IPS DF 6.9 (cell line): Measurements from ENCODE around the gene TDRKH.
"Not testable (repeated sequence)": the region's sequence is repeated elsewhere in the genome, so short reads cannot be mapped to it uniquely, and the experiment has no call there.

Experiments
- DNase-seq: peaks from one replicate; pipeline ENCODE4 v3.0.0-alpha.2; 2013; ENCODE audit warnings: low read depth, low spot score
- H3K27ac ChIP-seq: one replicate; pipeline ENCODE4 v1.5.1; 2013; ENCODE audit warnings: low read length, control low read depth
- H3K27me3 ChIP-seq: 2 replicates; pipeline ENCODE4 v1.6.1; 2013; ENCODE audit warnings: mild to moderate bottlenecking, low read length; ENCODE audit not compliant: control insufficient read depth, insufficient read depth
- H3K36me3 ChIP-seq: 2 replicates; pipeline ENCODE4 v1.6.1; 2013; ENCODE audit warnings: low read length; ENCODE audit not compliant: control insufficient read depth, insufficient read depth
- H3K4me1 ChIP-seq: 2 replicates; pipeline ENCODE4 v1.6.1; 2013; ENCODE audit warnings: low read length; ENCODE audit not compliant: control insufficient read depth, insufficient read depth
- H3K4me3 ChIP-seq: 2 replicates; pipeline ENCODE4 v1.5.1; 2013; ENCODE audit warnings: mild to moderate bottlenecking, low read length
- H3K9me3 ChIP-seq: 2 replicates; pipeline ENCODE4 v1.6.1; 2013; ENCODE audit warnings: low read length, inconsistent platforms; ENCODE audit not compliant: control insufficient read depth, insufficient read depth
- WGBS: extraction: QIAGEN DNeasy Blood & Tissue Kit; methylation state at CpG from one replicate; pipeline ENCODE4 v1.1.7; 2013; ENCODE audit warnings: mixed read lengths, missing lambda C conversion rate; ENCODE audit not compliant: insufficient read length, insufficient coverage; 5-methylcytosine and 5-hydroxymethylcytosine counted together

Gene TDRKH

GRCh38 chr1:151737026-151737425 lies 53.3 kb downstream of the TDRKH start:
- Histone ChIP-seq H3K36me3 (no peaks in the 10 kb centered on the region), H3K4me1 (no peaks in the 10 kb centered on the region), H3K4me3 (no peak overlapping the region), H3K27me3 (no peaks in the 10 kb centered on the region), H3K9me3 (peaks cover 3% of the 10 kb centered on the region), H3K27ac (no peak overlapping the region)
- no CpG with 5 or more reads among the region's 2 CpGs for WGBS
- DNase-seq = no peak

GRCh38 chr1:151733995-151734394 lies 56.3 kb downstream of the TDRKH start:
- H3K27ac ChIP-seq, H3K4me3 ChIP-seq, H3K36me3 ChIP-seq, H3K27me3 ChIP-seq, DNase-seq, H3K9me3 ChIP-seq, H3K4me1 ChIP-seq: not testable (repeated sequence)
- no CpG with 5 or more reads among the region's 9 CpGs for WGBS

GRCh38 chr1:151733126-151733525 lies 57.2 kb downstream of the TDRKH start:
- 0 out of 2 replicates have a peak, but pooled peaks cover 2% of the 10 kb centered on the region for H3K4me1 ChIP-seq
- no CpG with 5 or more reads among the region's 3 CpGs for WGBS
- H3K27ac ChIP-seq = no peak overlapping the region
- H3K27me3 ChIP-seq = no peaks in the 10 kb centered on the region
- no peak overlapping the region for H3K4me3 ChIP-seq
- no peak for DNase-seq
- no peaks in the 10 kb centered on the region for H3K36me3 ChIP-seq
- H3K9me3 ChIP-seq = peaks cover 3% of the 10 kb centered on the region

- WGBS = no CpG with 5 or more reads among the region's 4 CpGs
- H3K27me3 ChIP-seq = no peaks in the 10 kb centered on the region
These were observed 60.4 kb downstream of the TDRKH start for GRCh38 chr1:151729966-151730291.

GRCh38 chr1:151729157-151729965 lies 60.9 kb downstream of the TDRKH start:
- no peak for DNase-seq
- WGBS = no CpG with 5 or more reads among the region's 10 CpGs
- no peak overlapping the region for H3K4me3 ChIP-seq

More at GRCh38 chr1:151729966-151730291, 60.4 kb downstream of the TDRKH start:
- H3K4me3 ChIP-seq = no peak overlapping the region
- 0 out of 2 replicates have a peak, but pooled peaks cover 2% of the 10 kb centered on the region for H3K4me1 ChIP-seq
- H3K36me3 ChIP-seq = no peaks in the 10 kb centered on the region
- DNase-seq = no peak
- H3K27ac ChIP-seq = no peak overlapping the region
- no peaks in the 10 kb centered on the region for H3K9me3 ChIP-seq

GRCh38 chr1:151728151-151729054 lies 61.9 kb downstream of the TDRKH start:
- H3K9me3 ChIP-seq = no peaks in the 10 kb centered on the region
- 0 out of 2 replicates have a peak, but pooled peaks cover 1% of the 10 kb centered on the region for H3K27me3 ChIP-seq
- WGBS = no CpG with 5 or more reads among the region's 19 CpGs
- H3K27ac ChIP-seq = no peak overlapping the region
- no peak for DNase-seq
- 0 out of 2 replicates have a peak, but pooled peaks cover 2% of the 10 kb centered on the region for H3K4me1 ChIP-seq
- no peak overlapping the region for H3K4me3 ChIP-seq
- no peaks in the 10 kb centered on the region for H3K36me3 ChIP-seq

More at GRCh38 chr1:151729157-151729965, 60.9 kb downstream of the TDRKH start:
- no peaks in the 10 kb centered on the region for H3K27me3 ChIP-seq
- H3K27ac ChIP-seq = no peak overlapping the region
- H3K9me3 ChIP-seq = no peaks in the 10 kb centered on the region
- no peaks in the 10 kb centered on the region for H3K36me3 ChIP-seq
- H3K4me1 ChIP-seq = 0 out of 2 replicates have a peak, but pooled peaks cover 2% of the 10 kb centered on the region

GRCh38 chr1:151723726-151724370 lies 66.5 kb downstream of the TDRKH start:
- Histone ChIP-seq H3K9me3 (no peaks in the 10 kb centered on the region), H3K4me3 (no peak overlapping the region), H3K27ac (no peak overlapping the region), H3K4me1 (no peaks in the 10 kb centered on the region), H3K27me3 (peaks cover 9% of the 10 kb centered on the region; the same call in 1 of the 2 replicates), H3K36me3 (no peaks in the 10 kb centered on the region)
- no CpG with 5 or more reads among the region's 3 CpGs for WGBS
- DNase-seq = no peak
